Spleen (tissue), 11 donors: Measurements from ENCODE around the gene ZNF329. TPM values are rescaled to one million over a fixed set of nuclear protein-coding genes. Genes with fewer than 3 reads are reported as not detected.

Experiments used
- DNase-seq: peaks from one replicate; pipeline ENCODE4 v3.0.0-alpha.2; 2020
- H3K27ac ChIP-seq, 8 donors: fragments of 200-600 bp; sonication (generic) in 7 of 8; 1 replicate in 4 of 8; 2 replicates in 4 of 8; pipeline versions ENCODE4 v1.5.0 to v1.8.0; 2016 to 2021; ENCODE audit warnings: inconsistent platforms in 4 of 8, mild to moderate bottlenecking in 4 of 8, moderate library complexity in 1 of 8
- H3K27me3 ChIP-seq, 7 donors: fragments of 200-600 bp; sonication (generic) in 6 of 7; replicated peaks in 1 of 7; 1 replicate in 4 of 7; 2 replicates in 3 of 7; pipeline versions ENCODE4 v1.5.0 to v1.8.0; 2016 to 2021; ENCODE audit warnings: inconsistent platforms in 3 of 7, mild to moderate bottlenecking in 1 of 7
- H3K36me3 ChIP-seq, 6 donors: fragments of 200-600 bp; sonication (generic) in 5 of 6; 1 replicate in 4 of 6; 2 replicates in 2 of 6; pipeline versions ENCODE4 v1.5.0 to v1.8.0; 2016 to 2021; ENCODE audit warnings: inconsistent platforms in 2 of 6
- H3K4me1 ChIP-seq, 6 donors: fragments of 200-600 bp; sonication (generic) in 5 of 6; 1 replicate in 3 of 6; 2 replicates in 3 of 6; pipeline versions ENCODE4 v1.5.0 to v1.8.0; 2016 to 2021; ENCODE audit warnings: inconsistent platforms in 3 of 6
- H3K4me3 ChIP-seq, 8 donors: fragments of 200-600 bp; sonication (generic) in 7 of 8; 1 replicate in 4 of 8; 2 replicates in 4 of 8; pipeline versions ENCODE4 v1.5.0 to v1.8.0; 2016 to 2021; ENCODE audit warnings: inconsistent platforms in 4 of 8, mild to moderate bottlenecking in 4 of 8, moderate library complexity in 2 of 8
- H3K9me3 ChIP-seq, 8 donors: fragments of 200-600 bp; sonication (generic) in 7 of 8; 1 replicate in 4 of 8; 2 replicates in 4 of 8; pipeline versions ENCODE4 v1.5.0 to v1.8.0; 2016 to 2021; ENCODE audit warnings: inconsistent platforms in 4 of 8
- CTCF ChIP-seq, 11 experiments: fragments of 200-600 bp in 7 of 11; fragments of 450-650 bp in 4 of 11; sonication (generic) in 4 of 11; IDR thresholded peaks in 8 of 11; conservative IDR thresholded peaks in 3 of 11; 1 replicate in 7 of 11; 2 replicates in 4 of 11; pipeline versions ENCODE4 v1.4.0 to v1.8.0; 2016 to 2021; ENCODE audit warnings: antibody characterized with exemption in 11 of 11, inconsistent platforms in 4 of 11, mild to moderate bottlenecking in 1 of 11
- POLR2A ChIP-seq, 3 donors: fragments of 450-650 bp; IDR thresholded peaks; one replicate each; pipeline ENCODE4 v1.5.1; 2017; ENCODE audit warnings: antibody characterized with exemption in 3 of 3, mild to moderate bottlenecking in 1 of 3
- POLR2AphosphoS5 ChIP-seq, 3 donors: sonication (generic); formaldehyde crosslinking; IDR thresholded peaks; one replicate each; pipeline ENCODE4 v1.5.1; 2017; ENCODE audit warnings: antibody characterized with exemption in 3 of 3
- WGBS, 5 donors: extraction: QIAGEN DNeasy Blood & Tissue Kit in 3 of 5; methylation state at CpG; one replicate each; pipeline versions ENCODE4 v1.1.5 to v1.1.7; 2013 to 2018; 5-methylcytosine and 5-hydroxymethylcytosine counted together
- intact Hi-C: fragments of 100-400 bp; cut with DNase I; formaldehyde crosslinking; loops from one replicate; pipeline ENCODE4 v1.15.0; 2023; ENCODE audit warnings: low total_unique reads
- polyA plus RNA-seq, 3 donors: library from polyadenylated mRNA; stranded (reverse); fragments of 200-250 nt; gene quantifications; one replicate each; pipeline ENCODE4 v1.2.1, GENCODE V29; 2013
- total RNA-seq, 7 donors: library from RNA; depleted of rRNA in 3 of 7; stranded (reverse); fragments of >200 nt in 3 of 7; fragmentation: NEBNext Ultra II Directional in 4 of 7; extraction: Animal tissue kit (Norgen Biotek cat#: 25700) in 4 of 7; gene quantifications; one replicate each; pipeline versions ENCODE4 v1.1.0 to v1.2.1, GENCODE V29; 2016 to 2021
- donor health status: healthy with polysubstance abuse.
- donor health status: DM: no; HTN: no; CAD: no; lungs with moderate emphysema.
- donor health status: DM: no; HTN: no; CAD: no.
- donor health status: Bipolar disorder and iron deficiency.
- donor health status: healthy.
- donor health status: DM: no; HTN: no; CAD: no.
- donor health status: DM: yes; HTN: yes; CAD: no.

ZNF329 gene
- total and polyA plus RNA-seq, 10 donors = 3.8 to 13.4 (median 9.3) TPM

DNA sequence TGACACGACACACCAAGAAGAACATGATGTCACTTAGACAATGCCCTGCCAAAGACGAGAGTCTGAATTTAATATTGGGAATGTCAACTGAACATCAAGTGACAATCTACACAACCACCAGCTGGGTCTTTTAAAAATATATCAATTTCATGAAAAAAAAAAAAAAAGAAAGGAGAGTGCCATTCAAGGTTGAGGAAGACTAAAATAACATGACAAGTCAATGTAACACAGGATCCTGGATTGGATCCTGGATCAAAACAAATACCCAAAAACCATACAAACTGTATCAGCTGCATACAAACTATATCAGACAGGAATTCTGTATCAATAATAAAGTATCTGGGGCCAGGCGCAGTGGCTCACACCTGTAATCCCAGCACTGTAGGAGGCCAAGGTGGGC, 4.7 kb downstream of the ZNF329 start:
- DNase-seq = no peak
- TF ChIP-seq POLR2AphosphoS5 (IDR thresholded peaks at IDR 0.05) (no peak), CTCF (IDR thresholded peaks at IDR 0.05 in 8 of 11, conservative IDR thresholded peaks at IDR 0.05 in 3 of 11) (no peak), POLR2A (IDR thresholded peaks at IDR 0.05) (no peak)
- Histone ChIP-seq H3K4me3 (no peak overlapping the region), H3K4me1 (peaks cover 7 to 21% (median 15%) of the 10 kb centered on the region in 6 donors), H3K9me3 (peaks cover 12 to 82% (median 68%) of the 10 kb centered on the region in 8 donors), H3K27ac (no peak overlapping the region), H3K36me3 (peaks cover 5 to 63% (median 27%) of the 10 kb centered on the region in 6 donors), H3K27me3 (no peaks in the 10 kb centered on the region)
- intact Hi-C loops = no loop called here
- WGBS, 5 donors = 93 to 99% (median 97%) methylated on average over 3 of the region's 3 CpGs

GRCh38 chr19:58134244-58134643, 16.3 kb downstream of the ZNF329 start:
- H3K4me3 ChIP-seq = no peak overlapping the region
- DNase-seq = no peak
- H3K27ac ChIP-seq = no peak overlapping the region
- no peak for TF ChIP-seq POLR2A (IDR thresholded peaks at IDR 0.05)
- WGBS, 5 donors = 93 to 100% (median 98%) methylated on average over 1 of the region's 1 CpG
- no peaks in the 10 kb centered on the region for H3K4me1 ChIP-seq
- intact Hi-C loops = no loop called here
- peaks cover 48 to 100% (median 100%) of the 10 kb centered on the region in 6 donors for H3K36me3 ChIP-seq
- no peaks in the 10 kb centered on the region for H3K27me3 ChIP-seq
- H3K9me3 ChIP-seq = peaks cover 70 to 100% (median 100%) of the 10 kb centered on the region in 8 donors

GRCh38 chr19:58129284-58129683, 21.3 kb downstream of the ZNF329 start:
- Histone ChIP-seq H3K27me3 (no peaks in the 10 kb centered on the region), H3K9me3 (peaks cover 72 to 100% (median 100%) of the 10 kb centered on the region in 8 donors), H3K4me3 (peak overlapping the region in 1 of 8 donors; percentile 47), H3K36me3 (peaks cover 41 to 91% (median 71%) of the 10 kb centered on the region in 6 donors), H3K27ac (no peak overlapping the region), H3K4me1 (no peaks in the 10 kb centered on the region)
- intact Hi-C loops = loop anchor here (10.0 kb wide), 1 partner anchor 54 kb away; no protein-coding TSS in a partner anchor
- WGBS, 5 donors = 95 to 99% (median 98%) methylated on average over 3 of the region's 3 CpGs
- TF ChIP-seq POLR2AphosphoS5 (IDR thresholded peaks at IDR 0.05) (no peak), POLR2A (IDR thresholded peaks at IDR 0.05) (no peak), CTCF (IDR thresholded peaks at IDR 0.05 in 8 of 11, conservative IDR thresholded peaks at IDR 0.05 in 3 of 11) (no peak)
- DNase-seq = no peak

DNA sequence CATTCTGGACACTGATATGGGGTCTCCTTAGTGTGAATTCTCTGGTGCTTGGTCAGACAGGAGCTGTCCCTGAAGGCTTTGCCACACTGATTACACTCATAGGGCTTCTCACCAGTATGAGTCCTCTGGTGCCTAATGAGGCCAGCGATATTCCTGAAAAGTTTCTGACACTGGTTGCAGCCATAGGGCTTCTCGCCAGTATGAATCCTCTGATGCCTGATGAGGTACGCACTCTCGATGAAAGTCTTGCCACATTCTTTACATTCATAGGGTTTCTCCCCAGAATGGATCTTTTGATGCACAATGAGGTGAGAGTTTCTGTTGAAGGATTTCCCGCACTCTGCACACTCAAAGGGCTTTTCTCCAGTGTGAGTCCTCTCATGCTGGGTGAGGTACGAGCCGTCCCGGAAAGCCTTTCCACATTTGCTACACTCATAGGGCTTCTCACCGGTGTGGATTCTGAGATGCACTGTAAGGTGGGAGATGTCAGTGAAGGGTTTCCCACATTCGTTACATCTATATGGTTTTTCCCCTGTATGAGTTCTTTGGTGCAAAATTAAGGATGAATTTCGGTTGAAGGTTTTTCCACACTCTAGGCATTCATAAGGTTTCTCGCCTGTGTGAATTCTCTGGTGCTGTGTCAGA, 22.4 kb downstream of the ZNF329 start:
- peaks cover 40 to 80% (median 60%) of the 10 kb centered on the region in 6 donors for H3K36me3 ChIP-seq
- TF ChIP-seq POLR2AphosphoS5 (IDR thresholded peaks at IDR 0.05) = no peak
- TF ChIP-seq POLR2A (IDR thresholded peaks at IDR 0.05) = no peak
- TF ChIP-seq CTCF (IDR thresholded peaks at IDR 0.05 in 8 of 11, conservative IDR thresholded peaks at IDR 0.05 in 3 of 11) = no peak
- H3K27ac ChIP-seq = no peak overlapping the region
- peak overlapping the region in 1 of 8 donors; percentile 47 for H3K4me3 ChIP-seq
- H3K27me3 ChIP-seq = no peaks in the 10 kb centered on the region
- H3K9me3 ChIP-seq = peaks cover 71 to 100% (median 100%) of the 10 kb centered on the region in 8 donors
- WGBS, 5 donors = 91 to 99% (median 97%) methylated on average over 12 of the region's 12 CpGs
- intact Hi-C loops = loop anchor here (10.0 kb wide), 1 partner anchor 53 kb away; no protein-coding TSS in a partner anchor
- no peaks in the 10 kb centered on the region for H3K4me1 ChIP-seq
- DNase-seq = no peak
